WTC11 (cell line): Measurements from ENCODE around the gene PRKAR2A. TPM values are rescaled to one million over a fixed set of nuclear protein-coding genes. Genes with fewer than 3 reads are reported as not detected.

ENCODE experiments used
- ATAC-seq: fragments of 200-7000 bp; cut with Tn5 transposase; 2 replicates; pipeline ENCODE4 v1.10.0; 2021; ENCODE audit warnings: mild to moderate bottlenecking, moderate library complexity
- CTCF ChIA-PET: fragments of 300-600 bp; sonication (Branson Sonifier 250); formaldehyde crosslinking; loops from one replicate; lab custom pipeline; 2021; ENCODE audit warnings: antibody characterized with exemption; lab: Charles Lee
- POLR2A ChIA-PET: fragments of 350-600 bp; sonication (Branson Sonifier 250); formaldehyde crosslinking; loops from one replicate; lab custom pipeline; 2021; ENCODE audit warnings: antibody characterized with exemption; lab: Charles Lee
- DNase-seq: peaks from one replicate; pipeline ENCODE4 v3.0.0; 2021; ENCODE audit warnings: low spot score
- H3K27ac Mint-ChIP-seq: 2 replicates; pipeline ENCODE4 v1.8.0; 2021; ENCODE audit warnings: mixed read lengths
- H3K27me3 Mint-ChIP-seq: 2 replicates; pipeline ENCODE4 v1.8.0; 2021; ENCODE audit warnings: low read depth, mild to moderate bottlenecking, moderate library complexity, mixed read lengths
- H3K36me3 Mint-ChIP-seq: 2 replicates; pipeline ENCODE4 v1.8.0; 2021; ENCODE audit warnings: mixed read lengths
- H3K4me1 Mint-ChIP-seq: 2 replicates; pipeline ENCODE4 v1.8.0; 2022; ENCODE audit warnings: mixed read lengths
- H3K4me3 Mint-ChIP-seq: 2 replicates; pipeline ENCODE4 v1.8.0; 2021; ENCODE audit warnings: mild to moderate bottlenecking, moderate library complexity, mixed read lengths
- H3K9me3 Mint-ChIP-seq: 2 replicates; pipeline ENCODE4 v1.8.0; 2021; ENCODE audit warnings: mixed read lengths
- CREM ChIP-seq: sonication (generic); formaldehyde crosslinking; IDR thresholded peaks from 2 replicates; pipeline ENCODE4 v1.8.1; 2022; ENCODE audit warnings: mild to moderate bottlenecking, missing genetic modification reagents, moderate library complexity
- RORB ChIP-seq: fragments of 250-450 bp; sonication (Bioruptor Pico); IDR thresholded peaks from 2 replicates; pipeline ENCODE4 v1.9.0; 2021; ENCODE audit warnings: mild to moderate bottlenecking
- SP1 ChIP-seq: sonication (generic); formaldehyde crosslinking; conservative IDR thresholded peaks from 2 replicates; pipeline ENCODE4 v1.8.1; 2022; ENCODE audit warnings: missing genetic modification reagents
- ZNF232 ChIP-seq: sonication (generic); formaldehyde crosslinking; IDR thresholded peaks from 2 replicates; pipeline ENCODE4 v1.8.0; 2022; ENCODE audit warnings: mild to moderate bottlenecking, missing genetic modification reagents
- ZNF671 ChIP-seq: fragments of 250-450 bp; sonication (Bioruptor Pico); IDR thresholded peaks from 2 replicates; pipeline ENCODE4 v1.8.0; 2021; ENCODE audit warnings: mild to moderate bottlenecking
- ZSCAN18 ChIP-seq: fragments of 250-450 bp; sonication (Bioruptor Pico); IDR thresholded peaks from 2 replicates; pipeline ENCODE4 v2.1.2; 2022; ENCODE audit warnings: mild to moderate bottlenecking, moderate library complexity
- total RNA-seq: library from RNA; stranded (reverse); gene quantifications from 3 replicates; pipeline ENCODE4 v1.2.3, GENCODE V29; 2021
- TF ChIP-seq, protein P1 (sequence below): sonication (generic); formaldehyde crosslinking; conservative IDR thresholded peaks from 2 replicates; pipeline ENCODE4 v1.8.1; 2023; ENCODE audit warnings: mild to moderate bottlenecking, low read depth, missing genetic modification reagents, moderate library complexity
- TF ChIP-seq, protein P2 (sequence below): fragments of 250-450 bp; sonication (Bioruptor Pico); IDR thresholded peaks from 2 replicates; pipeline ENCODE4 v1.9.0; 2021; ENCODE audit warnings: mild to moderate bottlenecking
- TF ChIP-seq, protein P3 (sequence below): sonication (generic); formaldehyde crosslinking; IDR thresholded peaks from 2 replicates; pipeline ENCODE4 v1.8.1; 2022; ENCODE audit warnings: mild to moderate bottlenecking, missing genetic modification reagents, moderate library complexity, borderline replicate concordance
- TF ChIP-seq, protein P4 (sequence below): sonication (generic); formaldehyde crosslinking; IDR thresholded peaks from 2 replicates; pipeline ENCODE4 v1.8.0; 2022; ENCODE audit warnings: mild to moderate bottlenecking, missing genetic modification reagents
- TF ChIP-seq, protein P5 (sequence below): sonication (generic); formaldehyde crosslinking; IDR thresholded peaks from 2 replicates; pipeline ENCODE4 v1.8.0; 2023; ENCODE audit warnings: missing genetic modification reagents, mild to moderate bottlenecking, borderline replicate concordance

PRKAR2A gene
- total RNA-seq, 1 experiment from 2014 or later, result 57.2 TPM

GRCh38 chr3:48894516-48894915 lies 46.8 kb upstream of the PRKAR2A start:
- Mint-ChIP-seq H3K27me3 (no peaks in the 10 kb centered on the region; the same call in 1 of the 2 replicates), H3K9me3 (no peaks in the 10 kb centered on the region), H3K27ac (no peak overlapping the region), H3K36me3 (no peaks in the 10 kb centered on the region), H3K4me1 (peaks cover 12% of the 10 kb centered on the region), H3K4me3 (no peak overlapping the region)
- ChIA-PET CTCF (interaction anchor here (2.0 kb wide), 1 partner anchor 155 kb away, joined by 4 read pairs; no protein-coding TSS in a partner anchor), POLR2A (no interaction called here)
- TF ChIP-seq, protein P1, sequence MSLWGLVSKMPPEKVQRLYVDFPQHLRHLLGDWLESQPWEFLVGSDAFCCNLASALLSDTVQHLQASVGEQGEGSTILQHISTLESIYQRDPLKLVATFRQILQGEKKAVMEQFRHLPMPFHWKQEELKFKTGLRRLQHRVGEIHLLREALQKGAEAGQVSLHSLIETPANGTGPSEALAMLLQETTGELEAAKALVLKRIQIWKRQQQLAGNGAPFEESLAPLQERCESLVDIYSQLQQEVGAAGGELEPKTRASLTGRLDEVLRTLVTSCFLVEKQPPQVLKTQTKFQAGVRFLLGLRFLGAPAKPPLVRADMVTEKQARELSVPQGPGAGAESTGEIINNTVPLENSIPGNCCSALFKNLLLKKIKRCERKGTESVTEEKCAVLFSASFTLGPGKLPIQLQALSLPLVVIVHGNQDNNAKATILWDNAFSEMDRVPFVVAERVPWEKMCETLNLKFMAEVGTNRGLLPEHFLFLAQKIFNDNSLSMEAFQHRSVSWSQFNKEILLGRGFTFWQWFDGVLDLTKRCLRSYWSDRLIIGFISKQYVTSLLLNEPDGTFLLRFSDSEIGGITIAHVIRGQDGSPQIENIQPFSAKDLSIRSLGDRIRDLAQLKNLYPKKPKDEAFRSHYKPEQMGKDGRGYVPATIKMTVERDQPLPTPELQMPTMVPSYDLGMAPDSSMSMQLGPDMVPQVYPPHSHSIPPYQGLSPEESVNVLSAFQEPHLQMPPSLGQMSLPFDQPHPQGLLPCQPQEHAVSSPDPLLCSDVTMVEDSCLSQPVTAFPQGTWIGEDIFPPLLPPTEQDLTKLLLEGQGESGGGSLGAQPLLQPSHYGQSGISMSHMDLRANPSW (CRISPR knock-in tag), result no peak
- TF ChIP-seq, protein P2, sequence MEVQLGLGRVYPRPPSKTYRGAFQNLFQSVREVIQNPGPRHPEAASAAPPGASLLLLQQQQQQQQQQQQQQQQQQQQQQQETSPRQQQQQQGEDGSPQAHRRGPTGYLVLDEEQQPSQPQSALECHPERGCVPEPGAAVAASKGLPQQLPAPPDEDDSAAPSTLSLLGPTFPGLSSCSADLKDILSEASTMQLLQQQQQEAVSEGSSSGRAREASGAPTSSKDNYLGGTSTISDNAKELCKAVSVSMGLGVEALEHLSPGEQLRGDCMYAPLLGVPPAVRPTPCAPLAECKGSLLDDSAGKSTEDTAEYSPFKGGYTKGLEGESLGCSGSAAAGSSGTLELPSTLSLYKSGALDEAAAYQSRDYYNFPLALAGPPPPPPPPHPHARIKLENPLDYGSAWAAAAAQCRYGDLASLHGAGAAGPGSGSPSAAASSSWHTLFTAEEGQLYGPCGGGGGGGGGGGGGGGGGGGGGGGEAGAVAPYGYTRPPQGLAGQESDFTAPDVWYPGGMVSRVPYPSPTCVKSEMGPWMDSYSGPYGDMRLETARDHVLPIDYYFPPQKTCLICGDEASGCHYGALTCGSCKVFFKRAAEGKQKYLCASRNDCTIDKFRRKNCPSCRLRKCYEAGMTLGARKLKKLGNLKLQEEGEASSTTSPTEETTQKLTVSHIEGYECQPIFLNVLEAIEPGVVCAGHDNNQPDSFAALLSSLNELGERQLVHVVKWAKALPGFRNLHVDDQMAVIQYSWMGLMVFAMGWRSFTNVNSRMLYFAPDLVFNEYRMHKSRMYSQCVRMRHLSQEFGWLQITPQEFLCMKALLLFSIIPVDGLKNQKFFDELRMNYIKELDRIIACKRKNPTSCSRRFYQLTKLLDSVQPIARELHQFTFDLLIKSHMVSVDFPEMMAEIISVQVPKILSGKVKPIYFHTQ (CRISPR knock-in tag), result no peak
- TF ChIP-seq, protein P3, sequence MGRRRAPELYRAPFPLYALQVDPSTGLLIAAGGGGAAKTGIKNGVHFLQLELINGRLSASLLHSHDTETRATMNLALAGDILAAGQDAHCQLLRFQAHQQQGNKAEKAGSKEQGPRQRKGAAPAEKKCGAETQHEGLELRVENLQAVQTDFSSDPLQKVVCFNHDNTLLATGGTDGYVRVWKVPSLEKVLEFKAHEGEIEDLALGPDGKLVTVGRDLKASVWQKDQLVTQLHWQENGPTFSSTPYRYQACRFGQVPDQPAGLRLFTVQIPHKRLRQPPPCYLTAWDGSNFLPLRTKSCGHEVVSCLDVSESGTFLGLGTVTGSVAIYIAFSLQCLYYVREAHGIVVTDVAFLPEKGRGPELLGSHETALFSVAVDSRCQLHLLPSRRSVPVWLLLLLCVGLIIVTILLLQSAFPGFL (CRISPR knock-in tag), result no peak
- TF ChIP-seq SP1, result no peak
- TF ChIP-seq ZNF232 (CRISPR knock-in tag), result no peak
- TF ChIP-seq ZSCAN18 (CRISPR knock-in tag), result no peak
- no peak for TF ChIP-seq ZNF671 (CRISPR knock-in tag)
- no peak for TF ChIP-seq CREM
- TF ChIP-seq, protein P4, sequence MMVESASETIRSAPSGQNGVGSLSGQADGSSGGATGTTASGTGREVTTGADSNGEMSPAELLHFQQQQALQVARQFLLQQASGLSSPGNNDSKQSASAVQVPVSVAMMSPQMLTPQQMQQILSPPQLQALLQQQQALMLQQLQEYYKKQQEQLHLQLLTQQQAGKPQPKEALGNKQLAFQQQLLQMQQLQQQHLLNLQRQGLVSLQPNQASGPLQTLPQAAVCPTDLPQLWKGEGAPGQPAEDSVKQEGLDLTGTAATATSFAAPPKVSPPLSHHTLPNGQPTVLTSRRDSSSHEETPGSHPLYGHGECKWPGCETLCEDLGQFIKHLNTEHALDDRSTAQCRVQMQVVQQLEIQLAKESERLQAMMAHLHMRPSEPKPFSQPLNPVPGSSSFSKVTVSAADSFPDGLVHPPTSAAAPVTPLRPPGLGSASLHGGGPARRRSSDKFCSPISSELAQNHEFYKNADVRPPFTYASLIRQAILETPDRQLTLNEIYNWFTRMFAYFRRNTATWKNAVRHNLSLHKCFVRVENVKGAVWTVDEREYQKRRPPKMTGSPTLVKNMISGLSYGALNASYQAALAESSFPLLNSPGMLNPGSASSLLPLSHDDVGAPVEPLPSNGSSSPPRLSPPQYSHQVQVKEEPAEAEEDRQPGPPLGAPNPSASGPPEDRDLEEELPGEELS (CRISPR knock-in tag), result no peak
- TF ChIP-seq, protein P5, sequence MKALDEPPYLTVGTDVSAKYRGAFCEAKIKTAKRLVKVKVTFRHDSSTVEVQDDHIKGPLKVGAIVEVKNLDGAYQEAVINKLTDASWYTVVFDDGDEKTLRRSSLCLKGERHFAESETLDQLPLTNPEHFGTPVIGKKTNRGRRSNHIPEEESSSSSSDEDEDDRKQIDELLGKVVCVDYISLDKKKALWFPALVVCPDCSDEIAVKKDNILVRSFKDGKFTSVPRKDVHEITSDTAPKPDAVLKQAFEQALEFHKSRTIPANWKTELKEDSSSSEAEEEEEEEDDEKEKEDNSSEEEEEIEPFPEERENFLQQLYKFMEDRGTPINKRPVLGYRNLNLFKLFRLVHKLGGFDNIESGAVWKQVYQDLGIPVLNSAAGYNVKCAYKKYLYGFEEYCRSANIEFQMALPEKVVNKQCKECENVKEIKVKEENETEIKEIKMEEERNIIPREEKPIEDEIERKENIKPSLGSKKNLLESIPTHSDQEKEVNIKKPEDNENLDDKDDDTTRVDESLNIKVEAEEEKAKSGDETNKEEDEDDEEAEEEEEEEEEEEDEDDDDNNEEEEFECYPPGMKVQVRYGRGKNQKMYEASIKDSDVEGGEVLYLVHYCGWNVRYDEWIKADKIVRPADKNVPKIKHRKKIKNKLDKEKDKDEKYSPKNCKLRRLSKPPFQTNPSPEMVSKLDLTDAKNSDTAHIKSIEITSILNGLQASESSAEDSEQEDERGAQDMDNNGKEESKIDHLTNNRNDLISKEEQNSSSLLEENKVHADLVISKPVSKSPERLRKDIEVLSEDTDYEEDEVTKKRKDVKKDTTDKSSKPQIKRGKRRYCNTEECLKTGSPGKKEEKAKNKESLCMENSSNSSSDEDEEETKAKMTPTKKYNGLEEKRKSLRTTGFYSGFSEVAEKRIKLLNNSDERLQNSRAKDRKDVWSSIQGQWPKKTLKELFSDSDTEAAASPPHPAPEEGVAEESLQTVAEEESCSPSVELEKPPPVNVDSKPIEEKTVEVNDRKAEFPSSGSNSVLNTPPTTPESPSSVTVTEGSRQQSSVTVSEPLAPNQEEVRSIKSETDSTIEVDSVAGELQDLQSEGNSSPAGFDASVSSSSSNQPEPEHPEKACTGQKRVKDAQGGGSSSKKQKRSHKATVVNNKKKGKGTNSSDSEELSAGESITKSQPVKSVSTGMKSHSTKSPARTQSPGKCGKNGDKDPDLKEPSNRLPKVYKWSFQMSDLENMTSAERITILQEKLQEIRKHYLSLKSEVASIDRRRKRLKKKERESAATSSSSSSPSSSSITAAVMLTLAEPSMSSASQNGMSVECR (CRISPR knock-in tag), result no peak
- TF ChIP-seq RORB (CRISPR knock-in tag), result no peak
- no peak for DNase-seq
- ATAC-seq, result no peak
